ENCODE data around the gene PAPSS1.
"Not testable (repeated sequence)": the region's sequence is repeated elsewhere in the genome, so short reads cannot be mapped to it uniquely, and the experiment has no call there.

Gene PAPSS1

GRCh38 chr4:107719922-107720722 lies at the start of gene PAPSS1:
Gene PAPSS1 (minus strand): TSS chr4:107720234. CDS start chr4:107720179, 55 bp downstream.
- peak; percentile 89 for DNase-seq (ENCODE audit: low read depth, low spot score)

DNA sequence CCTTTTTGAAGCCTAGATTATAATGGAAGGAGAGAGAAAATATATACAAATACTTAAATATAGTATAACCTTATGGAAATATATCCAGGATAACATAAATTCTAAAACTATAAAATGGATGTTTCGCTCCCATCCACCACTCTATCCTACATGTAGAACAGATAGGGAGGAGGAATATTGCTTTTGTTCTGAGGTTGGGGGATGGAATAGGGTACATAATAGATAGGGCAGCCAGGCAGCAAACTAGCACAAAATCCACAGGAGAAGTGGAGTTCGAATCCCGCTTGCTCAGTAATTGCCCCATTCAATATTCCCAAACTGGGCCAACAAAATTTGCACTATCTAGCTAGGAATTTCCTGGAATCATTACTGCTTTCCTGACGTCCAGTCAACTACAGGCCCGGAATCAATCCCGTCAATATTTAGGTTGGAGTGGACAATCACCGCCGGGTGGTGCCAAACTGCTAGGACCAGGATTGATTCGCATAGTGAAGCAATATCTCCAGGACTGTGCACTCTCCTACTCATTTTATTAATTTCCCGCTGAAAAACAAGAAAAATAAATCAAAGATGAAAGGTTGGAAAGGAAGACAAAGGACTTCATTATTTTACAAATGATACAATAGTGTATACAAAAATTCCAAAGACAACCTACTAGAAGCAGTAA lies 40.4 kb upstream of the PAPSS1 start:
- no peak for DNase-seq (ENCODE audit: low read depth, low spot score)

DNA sequence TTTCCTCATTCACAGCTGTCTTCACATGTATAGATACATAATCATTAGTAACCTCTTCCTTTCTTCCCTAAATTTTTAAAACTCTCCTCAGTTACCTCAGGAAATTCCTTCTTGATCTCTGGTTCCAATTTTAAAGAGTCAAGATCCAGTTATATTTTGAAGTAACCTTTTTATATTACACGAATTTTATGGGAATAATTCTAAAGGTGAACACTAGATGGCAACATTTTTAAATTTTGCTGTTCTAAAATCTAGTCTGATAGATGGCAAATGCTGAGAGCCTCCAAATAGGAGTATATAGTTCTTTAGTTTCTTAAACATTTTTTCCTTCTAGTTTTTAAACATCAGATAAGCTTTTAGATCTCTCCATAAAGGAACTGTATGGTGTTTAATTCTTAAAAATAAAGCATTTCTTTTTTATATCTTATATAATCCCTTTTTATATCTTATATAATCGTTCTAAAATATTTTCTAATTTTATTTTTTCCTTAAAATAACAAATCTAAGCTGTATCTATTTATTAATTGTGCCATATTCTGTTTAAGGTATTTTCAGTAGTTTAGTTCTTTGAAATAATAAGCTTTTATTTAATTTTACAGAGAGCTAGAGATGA lies 37.9 kb upstream of the PAPSS1 start:
- DNase-seq (ENCODE audit: low read depth, low spot score): no peak

GRCh38 chr4:107757283-107757682 lies 37.2 kb upstream of the PAPSS1 start:
- no peak for DNase-seq (ENCODE audit: low read depth, low spot score)

- no peak for DNase-seq (ENCODE audit: low read depth, low spot score)
Observed at GRCh38 chr4:107755841-107756356, 35.9 kb upstream of the PAPSS1 start.

GRCh38 chr4:107751670-107752069 lies 31.6 kb upstream of the PAPSS1 start:
- no peak for DNase-seq (ENCODE audit: low read depth, low spot score)

DNA sequence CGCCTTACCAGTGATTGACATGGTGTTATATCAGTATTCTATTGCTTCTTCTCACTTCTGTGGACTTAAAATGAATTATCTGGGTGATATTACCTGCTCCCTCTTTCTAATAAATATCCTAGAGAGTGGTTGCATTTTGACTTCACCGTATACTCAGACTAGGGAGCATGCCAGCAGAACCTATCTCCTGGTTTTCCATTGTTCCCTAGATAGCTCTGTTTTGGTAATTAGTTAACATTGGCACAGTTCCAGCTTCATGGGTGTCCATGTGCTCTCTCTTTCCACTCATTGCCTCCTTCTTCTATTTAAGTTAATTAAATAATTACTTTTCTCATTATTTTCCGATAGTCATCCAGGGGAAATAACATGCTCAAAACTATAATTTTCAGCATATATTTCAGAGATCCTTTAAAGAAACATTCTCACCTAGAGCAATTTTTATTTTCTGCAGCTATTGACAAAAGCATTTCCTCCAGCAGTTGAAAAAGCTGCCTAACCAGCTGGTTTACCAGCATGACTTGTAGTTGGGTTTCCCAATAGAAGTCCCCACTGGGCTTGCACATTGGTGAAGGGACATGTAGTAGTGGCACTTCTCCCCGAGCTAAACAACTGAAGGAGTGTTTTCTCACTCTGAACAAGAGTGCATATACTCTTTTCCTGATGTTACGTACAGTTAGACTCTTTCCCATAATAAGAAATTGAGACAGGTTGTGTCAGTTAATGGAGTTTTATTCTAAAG lies 27.9 kb upstream of the PAPSS1 start:
- DNase-seq (ENCODE audit: low read depth, low spot score): no peak

DNA sequence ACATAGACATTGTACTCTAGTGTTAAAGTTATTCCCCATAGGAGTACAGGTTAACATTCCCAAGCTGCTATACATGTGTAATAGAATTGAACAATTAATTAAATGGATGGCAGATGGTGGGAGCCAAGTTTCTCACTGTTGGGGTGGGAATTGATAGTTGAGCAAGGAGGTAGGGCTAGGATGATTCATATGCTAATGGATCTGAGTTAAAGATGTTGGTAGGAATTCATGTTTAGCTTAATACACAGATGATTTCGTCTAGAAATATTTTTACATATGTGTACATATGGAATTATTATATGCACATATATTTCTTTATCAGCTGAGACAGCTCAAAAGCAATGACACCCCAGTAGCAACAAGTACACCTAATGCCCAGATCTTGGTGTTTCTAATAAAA lies 26.1 kb upstream of the PAPSS1 start:
- DNase-seq (ENCODE audit: low read depth, low spot score): no peak

GRCh38 chr4:107744532-107744931 lies 24.5 kb upstream of the PAPSS1 start:
- DNase-seq (ENCODE audit: low read depth, low spot score): no peak

GRCh38 chr4:107743532-107743931 lies 23.5 kb upstream of the PAPSS1 start:
- DNase-seq (ENCODE audit: low read depth, low spot score): no peak

DNA sequence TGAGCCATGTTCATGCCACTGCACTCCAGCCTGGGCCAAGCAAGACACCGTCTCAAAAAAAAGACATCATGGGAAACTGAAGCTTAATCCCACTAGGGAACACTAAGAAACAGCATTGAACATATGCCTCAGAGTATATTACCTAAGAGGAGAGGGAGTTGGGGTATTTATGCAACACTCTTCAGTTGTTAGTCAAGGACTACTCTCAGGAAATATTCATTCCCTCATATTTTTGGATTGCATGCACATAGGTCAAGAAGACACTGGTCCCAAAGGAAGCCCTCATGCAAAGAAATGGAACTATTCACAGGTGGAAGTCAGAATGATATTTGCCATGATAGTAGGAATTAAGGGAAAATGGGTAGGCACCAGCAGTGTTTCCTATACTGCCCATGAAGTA lies 22.8 kb upstream of the PAPSS1 start:
- DNase-seq (ENCODE audit: low read depth, low spot score): no peak

DNA sequence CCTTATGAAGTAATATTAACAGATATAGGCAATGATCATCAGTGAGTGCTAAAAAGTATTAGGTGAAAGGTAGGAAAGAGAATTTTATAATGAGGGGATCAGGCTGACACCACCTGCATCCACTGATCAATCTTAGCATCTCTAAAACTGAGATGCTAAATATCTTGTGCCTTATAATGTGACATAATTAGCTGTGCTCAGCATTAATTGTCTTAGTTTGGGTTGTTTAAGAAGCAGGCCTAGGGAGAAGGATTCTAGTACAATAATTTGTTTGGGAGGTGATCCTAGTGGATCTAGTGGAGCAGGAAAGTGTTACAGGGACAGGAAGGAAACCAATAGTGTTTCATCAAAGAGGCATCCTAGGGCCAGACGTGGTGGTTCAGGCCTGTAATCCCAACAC lies 22.2 kb upstream of the PAPSS1 start:
- DNase-seq (ENCODE audit: low read depth, low spot score): no peak

- DNase-seq (ENCODE audit: low read depth, low spot score): no peak
Observed at GRCh38 chr4:107740950-107741701, 21.1 kb upstream of the PAPSS1 start.

- no peak for DNase-seq (ENCODE audit: low read depth, low spot score)
Observed at GRCh38 chr4:107740381-107740780, 20.3 kb upstream of the PAPSS1 start.

DNA sequence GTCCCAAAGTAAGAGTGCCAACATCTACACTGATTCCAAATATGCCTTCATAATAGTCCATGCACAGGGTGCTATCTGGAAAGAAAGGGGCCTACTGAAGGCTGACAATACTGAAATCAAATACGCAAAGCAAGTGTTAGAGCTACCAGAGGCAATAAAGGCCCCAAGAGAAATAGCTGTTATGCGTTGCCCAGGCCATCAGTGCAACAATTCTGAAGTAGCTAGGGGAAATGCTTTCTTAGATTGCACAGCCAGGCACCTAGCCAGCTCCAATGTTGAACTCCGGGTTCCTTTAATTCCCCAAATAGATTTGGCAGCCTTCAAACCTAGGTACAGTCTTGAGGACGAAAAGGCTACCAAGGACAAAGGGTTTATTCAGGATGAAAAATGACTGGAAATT lies 17.4 kb upstream of the PAPSS1 start:
- no peak for DNase-seq (ENCODE audit: low read depth, low spot score)

- DNase-seq (ENCODE audit: low read depth, low spot score): no peak
Observed at GRCh38 chr4:107736924-107737448, 17.0 kb upstream of the PAPSS1 start.

DNA sequence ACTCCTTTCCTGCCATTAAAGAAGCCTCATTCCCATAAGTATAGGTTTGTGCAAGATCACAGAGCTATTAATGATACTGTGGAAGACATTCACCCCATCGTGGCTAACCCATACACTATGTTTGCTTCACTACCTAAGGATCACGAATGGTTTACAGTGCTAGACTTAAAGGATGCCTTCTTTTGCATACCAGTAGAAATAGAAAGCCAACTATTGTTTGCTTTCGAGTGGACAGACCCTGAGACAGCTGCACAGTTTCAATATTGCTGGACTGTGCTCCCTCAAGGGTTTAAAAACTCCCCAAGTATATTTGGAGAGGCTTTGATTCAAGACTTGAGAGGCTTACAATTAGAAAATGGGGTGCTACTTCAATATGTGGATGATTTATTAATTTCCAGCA lies 16.0 kb upstream of the PAPSS1 start:
- DNase-seq (ENCODE audit: low read depth, low spot score): no peak

- DNase-seq (ENCODE audit: low read depth, low spot score): no peak
Observed at GRCh38 chr4:107734120-107734519, 14.1 kb upstream of the PAPSS1 start.

DNA sequence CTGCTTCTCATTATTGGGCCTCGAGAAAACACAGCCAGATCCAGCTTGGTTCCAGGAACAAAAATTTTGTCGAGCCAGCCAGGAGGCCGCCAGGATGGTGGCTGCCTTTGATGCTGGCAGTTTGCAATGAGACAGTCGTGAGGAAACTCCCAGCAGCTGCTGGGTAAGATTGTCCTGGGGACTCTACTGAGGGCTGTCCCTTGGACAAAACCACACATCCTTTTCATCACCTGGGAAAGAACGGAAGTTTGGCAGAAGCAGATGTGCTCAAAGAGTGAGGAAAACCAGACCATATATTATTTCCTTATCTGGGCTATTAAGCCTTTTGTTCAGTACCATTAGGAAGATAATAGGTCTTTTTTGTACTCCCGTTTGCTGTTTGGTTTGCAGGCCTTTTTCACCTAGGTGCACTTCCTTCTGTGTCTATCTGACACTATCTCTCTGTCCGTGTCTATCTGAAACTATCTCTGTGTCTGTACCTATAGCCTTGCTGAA lies 13.4 kb upstream of the PAPSS1 start:
- DNase-seq (ENCODE audit: low read depth, low spot score): no peak

- DNase-seq (ENCODE audit: low read depth, low spot score): not testable (repeated sequence)
Observed at GRCh38 chr4:107729050-107729449, 9.0 kb upstream of the PAPSS1 start.
